CD4-positive, alpha-beta T cell treated with Interleukin-17A for 1 hour (primary cell): Measurements from ENCODE around the gene CMTM8.
"Not testable (repeated sequence)": the region's sequence is repeated elsewhere in the genome, so short reads cannot be mapped to it uniquely, and the experiment has no call there.

ENCODE experiments used
- DNase-seq: peaks from one replicate; pipeline ENCODE4 v3.0.0-alpha.2; 2020

Gene CMTM8

GRCh38 chr3:32387512-32387911, 149.0 kb downstream of the CMTM8 start:
- no peak for DNase-seq

GRCh38 chr3:32389577-32389976, 151.1 kb downstream of the CMTM8 start:
- not testable (repeated sequence) for DNase-seq

- peak; percentile 74 for DNase-seq
Measured at GRCh38 chr3:32391643-32392535, 153.4 kb downstream of the CMTM8 start, which contains the start of gene CMTM7. Gene CMTM7 (plus strand): TSS chr3:32391853. CDS start chr3:32391907, 54 bp downstream.

- DNase-seq, result peak; percentile 36
Measured at GRCh38 chr3:32392536-32393302, 154.2 kb downstream of the CMTM8 start.

- no peak for DNase-seq
Measured at GRCh38 chr3:32395496-32395895, 157.0 kb downstream of the CMTM8 start.

GRCh38 chr3:32397941-32398340, 159.5 kb downstream of the CMTM8 start:
- no peak for DNase-seq

- DNase-seq, result no peak
Measured at GRCh38 chr3:32398531-32398930, 160.1 kb downstream of the CMTM8 start.

GRCh38 chr3:32399030-32399620, 160.6 kb downstream of the CMTM8 start:
- peak; percentile 79 for DNase-seq

- no peak for DNase-seq
Measured at GRCh38 chr3:32401126-32401525, 162.6 kb downstream of the CMTM8 start.

GRCh38 chr3:32401556-32402081, 163.1 kb downstream of the CMTM8 start:
- DNase-seq, result peak; percentile 70

GRCh38 chr3:32403663-32404062, 165.2 kb downstream of the CMTM8 start:
- DNase-seq, result no peak

GRCh38 chr3:32404714-32405113, 166.2 kb downstream of the CMTM8 start:
- no peak for DNase-seq

- no peak for DNase-seq
Measured at GRCh38 chr3:32405155-32405554, 166.7 kb downstream of the CMTM8 start.

GRCh38 chr3:32405711-32406323, 167.3 kb downstream of the CMTM8 start:
- no peak for DNase-seq

- no peak for DNase-seq
Measured at GRCh38 chr3:32406486-32407408, 168.3 kb downstream of the CMTM8 start.

- DNase-seq, result no peak
Measured at GRCh38 chr3:32410367-32411246, 172.1 kb downstream of the CMTM8 start.

GRCh38 chr3:32411442-32411841, 173.0 kb downstream of the CMTM8 start:
- no peak for DNase-seq

- no peak for DNase-seq
Measured at GRCh38 chr3:32412887-32413286, 174.4 kb downstream of the CMTM8 start.

- DNase-seq, result no peak
Measured at GRCh38 chr3:32413845-32414521, 175.5 kb downstream of the CMTM8 start.
